Measurements from ENCODE around the gene MIP. TPM values are rescaled to one million over a fixed set of nuclear protein-coding genes. Genes with fewer than 3 reads are reported as not detected.

Gene MIP
- total RNA-seq, 1 donor from 2014 or later, result 0.26 TPM

DNA sequence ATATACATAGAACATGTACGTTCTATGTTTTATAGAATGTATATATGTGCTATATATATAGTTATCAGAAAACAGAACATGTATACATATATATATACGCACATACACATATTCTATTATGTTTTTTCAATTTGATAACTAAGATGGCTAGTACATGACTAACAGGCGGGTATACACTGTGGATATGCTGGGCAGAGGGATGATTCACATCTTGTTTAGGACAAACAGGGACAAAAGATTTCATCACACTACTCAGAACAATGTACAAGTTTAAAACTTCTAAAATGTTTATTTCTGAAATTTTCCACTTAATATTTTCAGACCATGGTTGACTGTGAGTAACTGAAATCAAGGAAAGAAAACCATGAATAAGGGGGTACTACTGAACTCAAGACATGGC, 22.6 kb downstream of the MIP start:
- Histone ChIP-seq H3K4me3 (ENCODE audit: low read depth, low read length) (no peak overlapping the region), H3K27me3 (ENCODE audit: control insufficient read depth, insufficient read depth, low read length) (no peaks in the 10 kb centered on the region), H3K36me3 (ENCODE audit: control insufficient read depth, insufficient read depth, low read length) (peaks cover 4% of the 10 kb centered on the region)
- FAIRE-seq, result no peak
- TF ChIP-seq, protein P1, sequence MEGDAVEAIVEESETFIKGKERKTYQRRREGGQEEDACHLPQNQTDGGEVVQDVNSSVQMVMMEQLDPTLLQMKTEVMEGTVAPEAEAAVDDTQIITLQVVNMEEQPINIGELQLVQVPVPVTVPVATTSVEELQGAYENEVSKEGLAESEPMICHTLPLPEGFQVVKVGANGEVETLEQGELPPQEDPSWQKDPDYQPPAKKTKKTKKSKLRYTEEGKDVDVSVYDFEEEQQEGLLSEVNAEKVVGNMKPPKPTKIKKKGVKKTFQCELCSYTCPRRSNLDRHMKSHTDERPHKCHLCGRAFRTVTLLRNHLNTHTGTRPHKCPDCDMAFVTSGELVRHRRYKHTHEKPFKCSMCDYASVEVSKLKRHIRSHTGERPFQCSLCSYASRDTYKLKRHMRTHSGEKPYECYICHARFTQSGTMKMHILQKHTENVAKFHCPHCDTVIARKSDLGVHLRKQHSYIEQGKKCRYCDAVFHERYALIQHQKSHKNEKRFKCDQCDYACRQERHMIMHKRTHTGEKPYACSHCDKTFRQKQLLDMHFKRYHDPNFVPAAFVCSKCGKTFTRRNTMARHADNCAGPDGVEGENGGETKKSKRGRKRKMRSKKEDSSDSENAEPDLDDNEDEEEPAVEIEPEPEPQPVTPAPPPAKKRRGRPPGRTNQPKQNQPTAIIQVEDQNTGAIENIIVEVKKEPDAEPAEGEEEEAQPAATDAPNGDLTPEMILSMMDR (IDR thresholded peaks at IDR 0.05; ENCODE audit: insufficient read depth, low read length, severe bottlenecking), result no peak
- DNase-seq (ENCODE audit: low read depth), result peak; percentile 34

DNA sequence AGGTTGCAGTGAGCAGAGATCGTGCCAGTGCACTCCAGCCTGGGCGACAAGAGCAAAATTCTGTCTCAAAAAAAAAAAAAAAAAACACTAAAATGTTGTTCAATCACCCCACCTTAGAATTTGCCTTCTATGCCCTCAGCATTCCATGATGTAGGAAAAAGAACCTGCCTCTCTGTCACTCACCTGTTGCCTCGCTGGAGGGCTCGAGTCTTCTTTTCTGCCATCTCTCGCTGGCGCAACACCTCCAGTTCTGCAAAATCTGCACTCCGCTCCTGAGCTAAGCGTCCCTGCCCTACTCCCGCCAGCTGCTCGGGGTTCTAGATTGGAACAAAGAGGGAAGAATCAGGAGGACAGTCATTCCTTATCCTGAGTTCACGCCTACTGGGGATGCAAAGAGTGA, 23.2 kb downstream of the MIP start:
- DNase-seq (ENCODE audit: low read depth) (no peak), FAIRE-seq (no peak)
- Histone ChIP-seq H3K36me3 (ENCODE audit: control insufficient read depth, insufficient read depth, low read length) (peaks cover 4% of the 10 kb centered on the region), H3K27me3 (ENCODE audit: control insufficient read depth, insufficient read depth, low read length) (no peaks in the 10 kb centered on the region), H3K4me3 (ENCODE audit: low read depth, low read length) (no peak overlapping the region)
- TF ChIP-seq, protein P1 (IDR thresholded peaks at IDR 0.05; ENCODE audit: insufficient read depth, low read length, severe bottlenecking), result no peak

DNA sequence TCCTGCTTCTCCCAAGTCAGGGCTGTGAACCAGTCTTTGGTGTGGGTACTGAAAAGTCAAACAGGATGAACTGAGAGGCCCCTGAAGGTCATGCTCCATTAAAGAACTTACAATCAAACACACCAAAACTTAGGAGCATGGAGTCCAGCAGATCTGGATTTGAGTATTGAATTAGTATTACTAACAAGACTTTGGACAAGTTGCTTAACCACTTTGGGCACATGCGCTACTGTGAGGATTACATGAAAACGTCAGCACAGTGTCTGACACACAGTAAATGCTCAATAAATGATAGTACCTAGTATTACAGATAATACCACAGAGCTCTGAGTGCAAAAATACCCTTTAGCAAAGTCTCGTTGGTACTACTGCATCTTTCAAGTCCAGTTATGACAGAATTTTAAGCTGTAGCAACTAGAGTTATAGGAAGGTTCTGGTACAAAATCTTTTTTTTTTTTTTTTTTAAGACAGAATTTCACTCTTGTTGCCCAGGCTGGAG, 28.5 kb downstream of the MIP start:
- peaks cover 8% of the 10 kb centered on the region for H3K36me3 ChIP-seq (ENCODE audit: control insufficient read depth, insufficient read depth, low read length)
- DNase-seq (ENCODE audit: low read depth) (no peak), FAIRE-seq (no peak)
- no peak overlapping the region for H3K4me3 ChIP-seq (ENCODE audit: low read depth, low read length)
- TF ChIP-seq, protein P1 (IDR thresholded peaks at IDR 0.05; ENCODE audit: insufficient read depth, low read length, severe bottlenecking), result no peak
- no peaks in the 10 kb centered on the region for H3K27me3 ChIP-seq (ENCODE audit: control insufficient read depth, insufficient read depth, low read length)

DNA sequence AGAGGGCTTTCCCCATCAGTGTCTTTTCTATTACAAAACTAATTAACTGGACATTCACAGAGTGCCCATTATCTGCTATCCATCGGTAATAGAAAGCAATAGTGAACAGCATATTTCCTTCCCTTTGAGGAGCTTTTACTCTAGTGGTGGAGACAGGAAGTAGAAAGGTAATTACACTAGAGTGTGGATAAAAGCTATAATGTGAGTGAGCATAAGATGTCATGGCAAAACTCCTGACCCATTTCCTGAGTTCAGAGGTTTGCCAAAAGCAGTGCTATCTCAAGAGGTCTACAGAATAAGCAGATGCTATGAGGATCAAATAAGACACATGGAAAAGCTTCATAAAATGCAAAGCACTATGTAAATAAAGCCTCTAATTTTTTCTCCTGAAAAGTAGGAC, 29.3 kb downstream of the MIP start:
- TF ChIP-seq, protein P1 (IDR thresholded peaks at IDR 0.05; ENCODE audit: insufficient read depth, low read length, severe bottlenecking), result no peak
- DNase-seq (ENCODE audit: low read depth), result no peak
- no peak overlapping the region for H3K4me3 ChIP-seq (ENCODE audit: low read depth, low read length)
- no peaks in the 10 kb centered on the region for H3K27me3 ChIP-seq (ENCODE audit: control insufficient read depth, insufficient read depth, low read length)
- peaks cover 9% of the 10 kb centered on the region for H3K36me3 ChIP-seq (ENCODE audit: control insufficient read depth, insufficient read depth, low read length)
- FAIRE-seq, result no peak

DNA sequence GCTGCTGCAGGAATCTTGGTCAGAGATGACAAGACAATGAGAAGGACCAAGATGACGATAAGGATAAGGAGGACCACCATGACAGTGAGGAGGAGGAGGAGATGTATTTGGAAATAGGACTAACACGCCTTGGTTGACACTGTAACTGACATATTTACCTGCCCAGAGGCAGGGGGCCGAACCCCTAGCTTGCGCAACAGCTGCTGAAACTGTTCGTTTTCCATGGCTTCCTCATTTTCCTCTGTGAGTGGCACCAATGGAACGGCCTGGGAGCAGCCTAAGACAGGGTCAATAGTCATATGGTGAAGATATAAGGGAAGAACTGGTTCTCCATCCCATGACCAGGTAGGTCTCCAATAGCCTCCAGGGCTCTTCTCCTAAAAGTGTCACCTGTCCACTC, 34.0 kb downstream of the MIP start:
- no peaks in the 10 kb centered on the region for H3K27me3 ChIP-seq (ENCODE audit: control insufficient read depth, insufficient read depth, low read length)
- TF ChIP-seq, protein P1 (IDR thresholded peaks at IDR 0.05; ENCODE audit: insufficient read depth, low read length, severe bottlenecking), result no peak
- DNase-seq (ENCODE audit: low read depth) (no peak), FAIRE-seq (no peak)
- no peak overlapping the region for H3K4me3 ChIP-seq (ENCODE audit: low read depth, low read length)
- H3K36me3 ChIP-seq (ENCODE audit: control insufficient read depth, insufficient read depth, low read length), result peaks cover 6% of the 10 kb centered on the region

DNA sequence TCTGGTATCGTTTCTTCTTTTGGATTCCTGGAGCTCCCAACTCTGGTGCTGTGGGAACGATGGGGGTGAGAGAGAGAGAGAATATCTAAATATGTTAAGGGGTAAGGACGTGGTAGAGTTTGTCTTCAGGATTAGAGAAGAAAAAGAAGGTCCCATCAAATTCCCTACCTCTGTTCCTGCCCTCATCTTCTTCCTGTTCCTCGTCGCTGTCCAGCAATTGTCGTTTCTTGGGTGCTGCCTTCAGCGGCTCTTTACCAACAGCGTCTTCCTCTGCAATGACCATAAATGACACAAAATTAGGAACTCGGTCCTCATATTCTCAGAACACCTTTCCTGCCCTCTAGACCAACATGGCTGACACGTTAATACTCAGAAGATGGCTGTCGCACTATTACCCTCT, 36.7 kb downstream of the MIP start:
- H3K27me3 ChIP-seq (ENCODE audit: control insufficient read depth, insufficient read depth, low read length), result no peaks in the 10 kb centered on the region
- no peak overlapping the region for H3K4me3 ChIP-seq (ENCODE audit: low read depth, low read length)
- TF ChIP-seq, protein P1 (IDR thresholded peaks at IDR 0.05; ENCODE audit: insufficient read depth, low read length, severe bottlenecking), result no peak
- FAIRE-seq (no peak), DNase-seq (ENCODE audit: low read depth) (no peak)
- H3K36me3 ChIP-seq (ENCODE audit: control insufficient read depth, insufficient read depth, low read length), result peaks cover 5% of the 10 kb centered on the region
